Endothelial cell of umbilical vein (primary cell): ENCODE data around the gene NEURL1B. TPM values are rescaled to one million over a fixed set of nuclear protein-coding genes. Genes with fewer than 3 reads are reported as not detected.

Experiments
- BruUV-seq: library from RNA; stranded (reverse); fragments of 400-500 nt; replicated peaks from 2 replicates; lab custom pipeline; 2021; lab: Mats Ljungman, UMichigan
- CTCF ChIA-PET: fragments of 300-600, 350-600 bp; sonication (Branson Sonifier 250); formaldehyde crosslinking; loops from one replicate; lab custom pipeline; 2021; ENCODE audit warnings: antibody characterized with exemption, inconsistent platforms; lab: Charles Lee
- POLR2A ChIA-PET: fragments of 300-600, 350-600 bp; sonication (Branson Sonifier 250); formaldehyde crosslinking; loops from one replicate; lab custom pipeline; 2021; ENCODE audit warnings: antibody characterized with exemption, inconsistent platforms; lab: Charles Lee
- DNase-seq: peaks from one replicate; pipeline ENCODE4 v3.0.0-alpha.2; 2011; ENCODE audit warnings: low read depth, low spot score
- FAIRE-seq: peaks from 2 replicates; lab custom pipeline; 2011; peaks lifted over from hg19 to GRCh38; lab: Jason Lieb, UNC
- H2AFZ ChIP-seq: 2 replicates; pipeline ENCODE4 v1.6.0; 2012; ENCODE audit warnings: low read depth, low read length, control low read depth, inconsistent platforms
- H3K27ac ChIP-seq: 2 replicates; pipeline ENCODE4 v1.5.1; 2011; ENCODE audit warnings: low read depth, mild to moderate bottlenecking, control low read depth, low read length, moderate library complexity; ENCODE audit not compliant: insufficient read depth
- H3K27me3 ChIP-seq, 2 experiments: 2 replicates each; pipeline versions ENCODE4 v1.6.0 to v1.6.1; 2011; ENCODE audit warnings: low read length in 2 of 2, mixed read lengths in 1 of 2; ENCODE audit not compliant: control insufficient read depth in 2 of 2, insufficient read depth in 2 of 2
- H3K36me3 ChIP-seq, 2 experiments: 2 replicates in 1 of 2; 3 replicates in 1 of 2; pipeline ENCODE4 v1.5.1; 2011; ENCODE audit warnings: low read length in 2 of 2, mild to moderate bottlenecking in 1 of 2, moderate library complexity in 1 of 2; ENCODE audit not compliant: control insufficient read depth in 2 of 2, insufficient read depth in 2 of 2; ENCODE audit errors: extremely low read depth in 1 of 2
- H3K4me1 ChIP-seq: 3 replicates; pipeline ENCODE4 v1.5.1; 2011; ENCODE audit warnings: mild to moderate bottlenecking, low read length; ENCODE audit not compliant: control insufficient read depth, insufficient read depth; ENCODE audit errors: extremely low read depth
- H3K4me2 ChIP-seq: 2 replicates; pipeline ENCODE4 v1.6.1; 2011; ENCODE audit warnings: low read length, control low read depth, mixed read lengths; ENCODE audit not compliant: insufficient read depth
- H3K4me3 ChIP-seq, 3 experiments: fragments of 200-600 bp in 1 of 3; sonication (generic), shearing (Covaris generic) in 1 of 3; replicated peaks in 1 of 3; 2 replicates each; pipeline ENCODE4 v1.5.1; 2011 to 2016; ENCODE audit warnings: control low read depth in 3 of 3, low read length in 3 of 3, mild to moderate bottlenecking in 2 of 3, inconsistent platforms in 1 of 3, low read depth in 1 of 3, moderate library complexity in 1 of 3; ENCODE audit not compliant: insufficient read depth in 1 of 3
- H3K79me2 ChIP-seq: 2 replicates; pipeline ENCODE4 v1.6.0; 2012; ENCODE audit warnings: low read length, inconsistent platforms; ENCODE audit not compliant: control insufficient read depth, insufficient read depth
- H3K9ac ChIP-seq: replicated peaks from 2 replicates; pipeline ENCODE3; 2011; ENCODE audit warnings: low read length, control low read depth; ENCODE audit not compliant: insufficient read depth; ENCODE audit errors: extremely low read depth
- H3K9me1 ChIP-seq: replicated peaks from 3 replicates; pipeline ENCODE4 v1.6.0; 2011; ENCODE audit warnings: mild to moderate bottlenecking, low read length; ENCODE audit not compliant: control insufficient read depth, insufficient read depth; ENCODE audit errors: extremely low read depth
- H3K9me3 ChIP-seq: replicated peaks from 2 replicates; pipeline ENCODE4 v1.5.1; 2012; ENCODE audit warnings: low read length, inconsistent platforms; ENCODE audit not compliant: control insufficient read depth, insufficient read depth
- H4K20me1 ChIP-seq: replicated peaks from 2 replicates; pipeline ENCODE3; 2011; ENCODE audit warnings: mild to moderate bottlenecking, low read length; ENCODE audit not compliant: control insufficient read depth, insufficient read depth; ENCODE audit errors: extremely low read depth
- EZH2 ChIP-seq: IDR thresholded peaks from 2 replicates; pipeline ENCODE4 v1.6.1; 2012; ENCODE audit warnings: borderline replicate concordance, low read depth, mild to moderate bottlenecking, moderate library complexity, low read length, inconsistent platforms; ENCODE audit not compliant: severe bottlenecking
- FOS ChIP-seq: IDR thresholded peaks from 2 replicates; pipeline ENCODE4 v1.6.1; 2011; ENCODE audit warnings: mild to moderate bottlenecking, low read length, moderate library complexity, borderline replicate concordance; ENCODE audit not compliant: insufficient read depth
- GATA2 ChIP-seq: IDR thresholded peaks from 2 replicates; pipeline ENCODE4 v1.7.0; 2011; ENCODE audit warnings: low read depth, mild to moderate bottlenecking, moderate library complexity, mixed read lengths, low read length; ENCODE audit not compliant: insufficient read length, insufficient read depth
- JUN ChIP-seq: IDR thresholded peaks from 2 replicates; pipeline ENCODE4 v1.6.1; 2011; ENCODE audit warnings: borderline replicate concordance, low read depth; ENCODE audit not compliant: insufficient read length, insufficient read depth
- MYC ChIP-seq: IDR thresholded peaks from one replicate; pipeline ENCODE4 v1.6.1; 2011; ENCODE audit warnings: mild to moderate bottlenecking, low read depth, low read length
- POLR2A ChIP-seq: IDR thresholded peaks from 2 replicates; pipeline ENCODE4 v1.6.1; 2012; ENCODE audit warnings: low read depth, mild to moderate bottlenecking, control low read depth, low read length
- POLR2AphosphoS5 ChIP-seq: IDR thresholded peaks from 2 replicates; pipeline ENCODE4 v1.6.1; 2012; ENCODE audit warnings: low read depth, mild to moderate bottlenecking, control low read depth, low read length, moderate library complexity; ENCODE audit not compliant: insufficient read depth
- dilution Hi-C: fragments of 300-500 bp; cut with MboI; formaldehyde crosslinking; loops from one replicate; pipeline ENCODE4 v1.15.0; 2019; ENCODE audit warnings: low sequenced_read_pairs; ENCODE audit not compliant: extremely low pct_ligation_motif_present
- intact Hi-C: fragments of 100-400 bp; cut with micrococcal nuclease; formaldehyde crosslinking; loops from one replicate; pipeline ENCODE4 v1.10.0; 2022
- polyA plus RNA-seq, 4 experiments: library from polyadenylated mRNA; depleted of rRNA in 3 of 4; stranded (reverse) in 3 of 4; unstranded in 1 of 4; fragments of >200 nt; gene quantifications; 2 replicates each; pipeline versions ENCODE4 v1.2.1 to v1.2.3, GENCODE V29; 2011 to 2012; ENCODE audit warnings: missing spikeins in 1 of 4
- total RNA-seq: library from RNA; stranded (reverse); gene quantifications from 2 replicates; pipeline ENCODE4 v1.2.3, GENCODE V29; 2021

Gene NEURL1B
- total and polyA plus RNA-seq, 2 donors (not counting 3 experiments of a cell fraction or from before 2014, with no cell fraction given), result 0.44 to 1.6 TPM

- DNase-seq (no peak), FAIRE-seq (no peak)
- no peaks in the 10 kb centered on the region for H3K9me3 ChIP-seq
- no peak overlapping the region for H2AFZ ChIP-seq
- peaks cover 5% of the 10 kb centered on the region for H3K4me1 ChIP-seq
- no peaks in the 10 kb centered on the region for H3K36me3 ChIP-seq
- H4K20me1 ChIP-seq, result no peaks in the 10 kb centered on the region
- no peak for TF ChIP-seq MYC
- TF ChIP-seq JUN, result no peak
- no peak for TF ChIP-seq GATA2
- TF ChIP-seq POLR2AphosphoS5, result no peak
- no peak for TF ChIP-seq FOS
- no peak for TF ChIP-seq POLR2A
- TF ChIP-seq EZH2, result no peak
- H3K9ac ChIP-seq, result no peak overlapping the region
- intact Hi-C loops (no loop called here), dilution Hi-C loops (no loop called here)
- POLR2A ChIA-PET, result no interaction called here
- no peak overlapping the region for H3K27ac ChIP-seq
- H3K79me2 ChIP-seq, result no peaks in the 10 kb centered on the region
- H3K27me3 ChIP-seq, result no peaks in the 10 kb centered on the region
- no peak overlapping the region for H3K4me3 ChIP-seq
- no peaks in the 10 kb centered on the region for H3K9me1 ChIP-seq
- BruUV-seq, result no TSS peak
- no peak overlapping the region for H3K4me2 ChIP-seq
- CTCF ChIA-PET, result interaction anchor here (0.8 to 3.4 kb wide), 3 partner anchors 9 to 207 kb away, joined by 4 to 17 read pairs (median 7); no protein-coding TSS in a partner anchor
Observed at GRCh38 chr5:172724242-172725183, 83.5 kb downstream of the NEURL1B start.
